Stimulated activated CD8-positive, alpha-beta memory T cell treated with anti-CD3 and anti-CD28 coated beads, Interleukin-12 subunit alpha, Interleukin-12 subunit beta, amount 100 ng/mL, for 1 hour (primary cell): ENCODE results near the gene GEMIN7.
A peak's percentile ranks its signal among the peaks of the same experiment; 100 is the strongest.

Experiments
- DNase-seq: peaks from one replicate; pipeline ENCODE4 v3.0.0-alpha.2; 2020; ENCODE audit warnings: low read depth

Gene GEMIN7

DNA sequence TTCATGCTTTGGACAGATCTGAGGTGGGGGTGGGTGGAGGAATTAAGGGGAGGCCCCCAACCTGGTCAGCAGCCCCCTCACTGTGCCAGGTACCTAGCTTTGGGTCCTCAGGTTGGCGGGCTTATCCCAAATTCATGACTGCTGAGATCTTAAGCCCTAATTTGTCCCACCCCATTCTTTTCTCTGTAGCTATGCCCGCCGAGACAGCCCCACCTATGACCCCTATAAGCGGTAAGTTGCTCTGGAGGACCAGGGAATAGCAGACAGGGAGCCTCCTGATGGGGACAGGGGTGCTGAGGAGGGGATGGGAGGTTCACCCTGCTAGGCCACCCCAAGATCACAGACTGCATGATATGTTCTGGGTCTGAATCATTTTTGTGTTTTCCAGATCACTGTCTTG, 17.1 kb upstream of the GEMIN7 start:
- DNase-seq = no peak

- DNase-seq = no peak
Measured at GRCh38 chr19:45063851-45064801, 14.9 kb upstream of the GEMIN7 start.

- DNase-seq = no peak
Measured at GRCh38 chr19:45066921-45067661, 12.0 kb upstream of the GEMIN7 start.

DNA sequence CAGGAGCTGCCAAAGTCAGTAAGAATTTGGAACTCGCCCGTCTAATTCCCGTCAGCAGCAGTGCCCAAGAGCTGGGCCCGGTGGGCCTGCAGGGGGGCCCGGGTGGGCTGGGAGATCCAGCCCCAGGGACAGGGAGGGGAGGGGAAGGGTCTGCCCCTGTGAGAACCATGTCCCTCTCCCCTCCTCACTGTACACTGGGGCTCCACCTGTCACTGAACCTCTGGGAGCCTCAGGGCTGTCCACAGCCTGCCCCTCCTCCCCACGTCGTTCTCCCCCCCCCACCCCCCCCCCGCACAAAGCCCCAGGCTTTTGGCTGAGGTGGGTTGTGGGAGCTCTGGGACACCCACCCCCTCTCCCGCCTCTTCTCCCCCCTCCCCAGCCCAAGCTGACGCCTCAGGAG, 11.0 kb upstream of the GEMIN7 start:
- no peak for DNase-seq

- DNase-seq = no peak
Measured at GRCh38 chr19:45069056-45069455, 10.0 kb upstream of the GEMIN7 start.

DNA sequence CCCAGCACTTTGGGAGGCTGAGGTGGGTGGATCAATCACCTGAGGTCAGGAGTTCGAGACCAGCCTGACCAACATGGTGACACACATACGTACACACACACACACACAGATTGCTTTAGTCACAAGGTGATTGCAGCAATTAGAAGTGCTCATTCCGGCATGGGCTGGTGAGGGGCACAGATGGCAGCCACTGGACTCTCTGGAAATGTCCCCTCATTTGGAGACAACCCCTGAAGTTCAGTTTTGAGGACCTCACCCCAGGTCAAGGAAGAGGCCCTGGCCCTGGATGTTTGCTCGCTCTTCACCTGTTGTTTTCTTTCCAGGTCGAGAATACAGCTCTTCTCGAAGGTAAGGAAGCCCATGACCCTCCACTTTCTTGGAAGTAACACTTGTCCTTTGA, 8.8 kb upstream of the GEMIN7 start:
- DNase-seq = no peak

DNA sequence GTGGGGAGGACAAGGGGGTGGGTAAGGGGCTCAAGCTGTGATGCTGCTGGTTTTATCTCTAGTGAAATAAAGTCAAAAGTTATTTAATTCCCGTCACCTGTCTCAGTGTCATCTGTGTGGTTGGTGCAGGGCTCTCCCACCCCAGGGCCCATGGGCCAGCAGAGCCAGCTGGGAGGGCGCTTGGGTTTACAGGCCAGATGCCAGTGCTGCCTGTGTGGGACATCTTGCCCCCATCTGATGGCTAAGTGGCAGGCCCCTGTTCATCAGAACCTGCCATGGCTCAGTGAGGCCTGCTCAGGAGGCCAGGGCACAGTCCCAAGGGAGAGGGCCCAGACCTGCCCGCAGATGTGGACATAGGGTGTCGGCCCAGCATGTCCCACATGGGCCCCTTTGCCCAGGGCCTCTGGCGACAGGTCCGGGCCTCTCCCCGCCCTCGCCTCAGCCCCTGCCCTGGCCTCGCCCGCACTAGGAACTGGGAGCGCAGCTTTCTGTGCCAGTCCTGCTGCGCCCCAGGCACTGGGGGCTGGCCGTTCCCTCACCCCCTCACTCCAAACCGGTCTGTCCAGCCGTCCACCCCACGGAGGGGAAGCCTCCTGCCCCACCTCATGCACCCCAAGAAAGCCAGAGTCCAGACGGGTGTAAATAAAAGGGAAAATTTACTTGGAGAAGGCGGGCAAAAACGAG, 8.1 kb upstream of the GEMIN7 start:
- DNase-seq = no peak

- no peak for DNase-seq
Measured at GRCh38 chr19:45071545-45071938, 7.5 kb upstream of the GEMIN7 start.

GRCh38 chr19:45071969-45072790, 6.9 kb upstream of the GEMIN7 start:
- no peak for DNase-seq

DNA sequence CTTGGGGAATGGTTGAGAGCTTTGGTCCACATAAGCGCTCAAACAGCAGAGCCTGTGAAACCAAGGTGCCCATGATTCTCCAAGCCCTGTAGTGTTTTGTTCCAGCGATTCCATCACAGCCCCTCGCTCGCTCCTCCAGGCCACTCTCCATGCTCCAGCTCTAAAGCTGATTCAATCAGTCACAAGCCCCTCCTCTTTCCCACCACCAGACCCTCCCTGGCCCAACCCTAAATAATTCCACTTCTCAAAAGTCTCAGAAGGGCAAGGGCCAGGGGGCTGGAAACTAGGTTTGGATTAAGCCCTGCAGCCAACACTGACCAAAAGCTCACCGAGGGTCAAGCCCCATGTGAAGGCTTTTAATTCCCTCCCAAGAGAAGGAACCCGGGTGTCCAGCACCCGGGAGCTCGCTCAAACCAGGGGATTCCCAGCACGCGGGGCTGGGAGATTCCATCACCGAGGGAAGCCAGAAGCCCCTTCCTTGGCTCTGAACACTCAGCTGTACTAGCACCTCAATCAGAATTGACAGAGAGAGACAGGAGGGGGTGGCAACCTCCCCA, 4.2 kb upstream of the GEMIN7 start:
- DNase-seq = no peak

DNA sequence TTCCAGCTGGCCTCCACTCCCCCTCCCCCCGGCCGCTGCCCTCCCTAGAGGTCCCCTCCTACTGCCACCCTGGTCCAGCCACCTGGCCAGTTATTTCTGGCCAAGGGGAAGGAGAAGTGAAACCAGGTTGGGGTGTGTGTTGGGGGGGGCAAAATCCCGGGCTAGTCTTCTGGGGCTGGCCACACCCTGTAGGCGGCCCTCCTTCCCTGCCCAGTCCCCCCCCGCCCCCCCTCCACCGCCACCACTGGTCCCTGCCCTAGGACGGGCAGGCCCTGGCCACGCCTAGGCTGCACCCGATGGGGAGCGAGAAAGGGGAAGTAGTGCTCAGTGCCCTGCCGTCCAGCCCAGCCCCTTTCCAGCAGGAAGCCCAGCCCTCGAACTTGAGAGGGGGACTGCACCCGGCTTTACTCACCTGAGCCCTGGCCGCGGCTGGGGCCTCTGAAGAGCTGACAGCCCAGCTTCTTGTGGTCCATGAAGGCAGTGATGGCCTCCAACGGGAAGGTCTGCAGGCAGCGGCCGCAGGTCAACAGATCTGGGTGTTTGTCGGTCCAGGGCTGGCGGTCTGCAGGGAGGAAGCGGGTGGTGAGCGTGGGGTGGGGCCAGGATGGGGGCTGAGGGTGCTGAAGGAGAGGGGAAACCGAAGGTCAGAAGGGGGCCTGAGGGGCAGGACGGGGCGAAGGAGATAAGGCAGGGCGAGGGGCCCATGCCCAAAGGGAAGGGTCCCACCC, 3.6 kb upstream of the GEMIN7 start:
- no peak for DNase-seq

DNA sequence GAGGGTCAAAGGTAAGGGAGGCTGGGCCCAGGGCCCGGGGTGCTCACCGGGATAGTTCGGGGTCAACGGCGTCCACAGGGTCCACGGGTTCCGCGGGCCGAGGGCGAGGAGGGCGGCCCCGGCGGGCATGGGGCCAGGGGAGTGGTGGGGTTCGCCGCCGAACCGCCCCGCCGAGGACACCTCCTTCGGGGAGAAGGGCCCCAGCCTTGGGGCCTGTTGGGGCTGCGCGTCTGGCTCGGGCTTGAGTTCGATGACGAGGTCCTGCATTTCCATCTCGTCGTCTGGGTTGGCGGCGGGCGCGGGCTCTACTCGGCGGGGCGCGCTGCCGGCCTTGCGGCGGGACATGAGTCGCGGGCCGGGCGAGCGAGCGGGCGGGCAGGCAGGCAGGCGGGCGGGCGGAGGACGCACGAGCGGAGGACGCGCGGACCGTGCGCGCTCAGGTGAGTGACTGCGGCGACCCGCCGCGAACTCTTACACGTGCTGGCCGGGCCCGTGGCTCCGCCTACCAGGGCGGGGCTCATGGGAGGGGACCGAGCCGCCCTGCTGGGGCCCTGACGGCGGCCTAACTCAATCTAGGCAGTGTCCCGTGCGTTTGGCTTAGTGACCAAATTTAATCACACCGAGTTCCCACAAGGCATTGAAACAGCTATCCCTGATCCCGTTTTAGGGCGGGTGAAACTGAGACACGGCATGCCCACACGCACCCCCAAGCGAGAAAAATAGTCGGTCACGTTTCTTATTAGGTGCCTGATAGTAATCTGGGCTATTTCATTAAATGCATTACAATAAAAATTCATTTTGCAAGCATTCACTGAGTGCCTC, 2.8 kb upstream of the GEMIN7 start, which contains the start of gene ZNF296:
ZNF296 (minus strand) TSS at position 450 of the 822 bp plus-strand sequence; CDS start at position 345, 105 bp downstream.
- peak; percentile 62 for DNase-seq

- no peak for DNase-seq
Measured at GRCh38 chr19:45076851-45077730, 2.0 kb upstream of the GEMIN7 start.

GRCh38 chr19:45078390-45079062, 534 bp upstream of the GEMIN7 start:
- DNase-seq = no peak

DNA sequence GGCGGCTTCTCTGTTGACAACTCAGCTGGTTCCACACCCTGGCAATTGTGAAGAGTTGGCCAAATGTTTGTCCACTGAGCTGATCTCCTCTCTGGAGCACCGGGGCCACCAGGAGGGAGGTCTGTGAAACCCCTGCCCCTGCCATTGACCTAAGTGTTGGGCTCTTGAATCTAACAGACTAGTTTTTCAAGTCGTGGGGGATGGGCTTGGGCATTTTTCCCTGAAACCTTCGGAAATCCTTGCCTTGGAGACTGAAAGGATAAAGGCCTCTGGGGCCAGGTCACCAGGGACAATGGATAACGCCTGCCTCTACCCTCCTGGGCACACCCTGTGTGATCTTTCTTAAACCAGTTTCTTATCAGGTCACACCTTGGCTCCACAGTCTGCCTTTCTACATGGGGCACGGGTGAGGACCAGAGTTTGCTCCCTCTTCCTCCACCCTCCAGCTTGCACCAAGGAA, 881 bp downstream of the GEMIN7 start:
- no peak for DNase-seq

- DNase-seq = no peak
Measured at GRCh38 chr19:45082170-45082569, 3.1 kb downstream of the GEMIN7 start.

- DNase-seq = no peak
Measured at GRCh38 chr19:45086480-45086879, 7.4 kb downstream of the GEMIN7 start.

DNA sequence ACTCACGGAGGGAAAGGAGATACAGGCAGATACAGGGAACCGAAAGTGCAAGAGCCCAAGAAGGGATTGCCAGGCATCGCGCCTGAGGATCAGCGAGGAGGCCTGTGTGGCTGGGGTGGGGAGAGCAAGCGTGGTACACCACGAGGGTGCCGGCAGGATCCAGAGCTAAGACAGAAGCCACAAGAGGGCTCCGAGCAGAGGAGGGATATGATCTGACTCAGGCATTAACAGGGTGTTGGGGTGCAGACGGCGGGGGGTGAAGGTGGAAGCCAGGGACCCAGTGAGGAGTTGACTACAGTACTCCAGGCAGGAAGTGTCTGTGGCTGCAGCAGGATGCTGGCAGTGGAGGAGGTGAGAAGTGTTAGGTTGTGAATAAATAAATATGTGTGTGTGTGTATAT, 8.5 kb downstream of the GEMIN7 start:
- no peak for DNase-seq
